Measurements from ENCODE around the gene DCPS.
"Not testable (repeated sequence)": the region's sequence is repeated elsewhere in the genome, so short reads cannot be mapped to it uniquely, and the experiment has no call there.

DCPS gene, protein sequence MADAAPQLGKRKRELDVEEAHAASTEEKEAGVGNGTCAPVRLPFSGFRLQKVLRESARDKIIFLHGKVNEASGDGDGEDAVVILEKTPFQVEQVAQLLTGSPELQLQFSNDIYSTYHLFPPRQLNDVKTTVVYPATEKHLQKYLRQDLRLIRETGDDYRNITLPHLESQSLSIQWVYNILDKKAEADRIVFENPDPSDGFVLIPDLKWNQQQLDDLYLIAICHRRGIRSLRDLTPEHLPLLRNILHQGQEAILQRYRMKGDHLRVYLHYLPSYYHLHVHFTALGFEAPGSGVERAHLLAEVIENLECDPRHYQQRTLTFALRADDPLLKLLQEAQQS

DNA sequence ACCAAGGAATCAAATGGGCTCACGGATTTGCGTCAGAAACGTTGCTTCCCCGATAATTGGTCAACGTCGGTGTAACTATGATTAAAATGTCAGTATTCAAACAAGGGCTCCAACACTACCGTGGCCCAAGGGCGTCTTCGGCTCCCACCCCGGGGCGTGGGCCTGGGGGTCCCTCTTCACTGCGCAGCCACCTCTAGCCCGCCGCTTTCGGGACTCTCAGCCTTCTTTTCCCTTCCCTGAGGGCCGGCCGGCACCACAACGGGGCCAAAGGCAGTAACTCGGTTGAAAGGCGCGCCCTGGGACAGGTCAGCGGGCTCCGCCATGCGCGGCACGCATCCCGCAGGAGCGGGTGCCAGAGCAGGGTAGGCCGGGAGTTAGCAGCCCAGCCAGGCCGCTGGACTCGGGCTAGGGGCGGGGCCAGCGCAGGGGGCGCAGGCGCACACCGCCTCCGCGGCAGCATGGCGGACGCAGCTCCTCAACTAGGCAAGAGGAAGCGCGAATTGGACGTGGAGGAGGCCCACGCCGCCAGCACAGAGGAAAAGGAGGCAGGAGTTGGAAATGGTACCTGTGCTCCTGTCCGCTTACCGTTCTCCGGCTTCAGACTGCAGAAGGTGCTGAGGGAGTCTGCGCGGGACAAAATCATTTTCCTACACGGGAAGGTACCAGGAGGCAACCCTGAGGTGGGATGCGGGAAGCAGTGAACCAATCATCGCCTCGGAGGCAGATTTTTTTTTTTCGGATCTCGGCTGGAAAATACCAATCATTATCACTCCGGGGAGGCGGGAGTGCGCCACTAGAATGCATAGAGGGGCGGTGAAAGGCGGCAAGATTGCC is at the start of gene DCPS:
DCPS (plus strand) TSS at position 438 of the 834 bp plus-strand sequence; CDS start at position 459, 21 bp downstream.
- peak; percentile 92 for DNase-seq

DNA sequence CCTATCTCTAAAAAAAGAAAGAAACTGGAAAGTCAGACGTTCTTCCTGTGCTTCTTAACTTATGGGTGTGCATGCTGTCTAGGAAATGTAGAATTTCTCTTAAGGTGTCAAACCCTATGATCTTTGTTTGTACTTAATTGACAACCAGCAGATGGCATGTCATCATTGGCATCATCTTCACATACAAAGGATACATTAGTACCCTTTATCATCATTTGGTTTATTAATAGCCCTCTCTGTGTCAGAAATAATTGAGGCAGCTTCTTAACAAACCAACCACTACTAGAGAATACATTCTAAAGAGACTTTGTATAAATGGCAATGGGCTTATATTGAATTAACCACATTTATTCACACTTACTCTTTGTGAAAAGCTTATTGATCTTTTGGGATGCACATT is 49.0 kb upstream of the DCPS start:
- no peak for DNase-seq

DNA sequence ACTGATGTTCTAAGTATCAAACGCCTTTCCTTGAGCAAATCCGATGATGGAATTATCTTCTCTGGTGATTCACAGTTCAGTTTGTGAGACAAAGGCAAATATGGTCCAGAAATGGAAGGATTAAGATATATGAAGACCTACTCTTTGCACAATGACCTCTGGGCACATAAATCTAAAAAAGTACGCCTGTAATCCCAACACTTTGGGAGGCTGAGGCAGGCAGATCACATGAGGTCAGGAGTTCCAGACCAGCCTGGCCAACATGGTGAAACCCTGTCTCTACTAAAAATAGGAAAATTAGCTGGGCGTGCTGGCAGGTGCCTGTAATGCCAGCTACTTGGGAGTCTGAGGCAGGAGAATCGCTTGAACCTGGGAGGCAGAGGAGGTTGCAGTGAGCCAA is 48.4 kb upstream of the DCPS start:
- not testable (repeated sequence) for DNase-seq

- DNase-seq = no peak
Measured at GRCh38 chr11:126256216-126256615, 47.6 kb upstream of the DCPS start.

GRCh38 chr11:126257144-126257543 is 46.7 kb upstream of the DCPS start:
- no peak for DNase-seq

DNA sequence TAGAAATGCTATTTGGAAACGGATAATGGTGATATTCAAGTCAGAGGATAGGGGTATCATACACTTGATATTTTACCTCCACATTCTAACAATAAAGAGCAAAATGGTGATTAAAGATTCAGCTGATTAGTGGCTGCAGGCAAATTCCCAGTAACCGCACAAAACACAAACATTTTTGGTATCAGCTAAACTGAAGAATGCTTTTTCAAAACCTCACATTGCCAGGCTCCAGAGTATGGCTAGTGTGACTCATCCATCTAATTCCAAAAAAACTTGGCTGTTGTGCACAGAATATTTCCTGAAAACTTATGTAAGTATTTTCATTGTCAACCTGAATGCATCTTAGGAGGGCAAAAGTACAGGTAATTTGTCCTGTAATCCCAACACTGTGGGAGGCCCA is 46.1 kb upstream of the DCPS start:
- no peak for DNase-seq

DNA sequence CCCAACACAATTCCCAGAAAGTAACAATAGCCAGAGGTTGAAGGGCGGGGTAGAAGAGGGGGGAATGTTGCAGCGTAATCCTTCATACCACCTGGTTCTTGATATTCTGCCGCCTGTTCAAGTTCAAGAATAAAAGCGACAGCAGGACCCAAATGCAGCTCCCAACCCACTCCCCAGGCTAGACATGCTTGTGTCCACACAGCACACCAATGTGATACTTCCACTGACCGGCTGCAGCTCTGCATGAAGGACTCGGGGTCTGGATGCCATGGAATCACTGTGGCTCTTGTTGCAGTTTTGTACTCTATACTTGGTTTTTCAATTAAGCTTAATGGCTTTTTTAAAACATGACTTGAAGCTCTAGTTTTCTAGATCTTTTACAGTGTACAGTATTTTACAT is 41.6 kb upstream of the DCPS start:
- no peak for DNase-seq

DNA sequence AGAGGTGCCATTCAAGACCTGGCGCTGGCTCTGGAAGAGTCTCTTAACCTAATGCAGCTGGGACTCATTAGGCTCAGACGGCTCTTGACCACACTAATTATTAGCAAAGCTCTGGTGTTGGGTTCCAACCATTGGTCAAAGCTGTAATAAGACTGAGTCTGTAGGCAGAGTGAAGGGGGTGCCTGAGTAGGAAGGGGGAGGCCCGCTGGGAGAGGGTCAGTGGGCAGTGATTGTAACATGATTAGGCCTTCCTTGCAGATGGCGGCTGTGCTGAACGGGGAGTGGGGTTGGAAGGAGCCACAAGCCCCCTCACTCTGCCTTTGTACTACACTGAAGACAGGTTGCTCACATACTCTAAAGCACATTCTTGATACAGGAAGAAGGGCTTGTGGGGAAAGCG is 40.4 kb upstream of the DCPS start:
- no peak for DNase-seq

GRCh38 chr11:126265811-126266210 is 38.0 kb upstream of the DCPS start:
- DNase-seq = no peak

GRCh38 chr11:126267650-126268049 is 36.2 kb upstream of the DCPS start:
- DNase-seq = no peak

DNA sequence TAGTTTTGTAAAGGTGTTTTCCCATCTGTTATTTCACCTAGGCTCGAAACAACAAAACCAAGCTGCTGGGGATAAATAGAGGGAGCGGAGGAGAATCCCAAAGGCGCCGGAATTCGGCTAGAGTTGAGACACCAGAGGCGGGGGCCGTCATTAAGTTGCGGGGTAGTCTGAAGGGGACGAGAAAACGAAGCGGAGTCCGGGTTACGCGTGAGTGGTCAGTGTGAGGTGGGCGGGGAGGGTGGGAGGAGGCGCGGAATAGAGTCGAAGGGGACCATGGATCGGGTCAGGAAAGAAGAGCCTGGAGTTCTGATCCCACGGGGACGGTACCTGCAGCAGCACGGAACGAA is 35.5 kb upstream of the DCPS start:
- DNase-seq = no peak

DNA sequence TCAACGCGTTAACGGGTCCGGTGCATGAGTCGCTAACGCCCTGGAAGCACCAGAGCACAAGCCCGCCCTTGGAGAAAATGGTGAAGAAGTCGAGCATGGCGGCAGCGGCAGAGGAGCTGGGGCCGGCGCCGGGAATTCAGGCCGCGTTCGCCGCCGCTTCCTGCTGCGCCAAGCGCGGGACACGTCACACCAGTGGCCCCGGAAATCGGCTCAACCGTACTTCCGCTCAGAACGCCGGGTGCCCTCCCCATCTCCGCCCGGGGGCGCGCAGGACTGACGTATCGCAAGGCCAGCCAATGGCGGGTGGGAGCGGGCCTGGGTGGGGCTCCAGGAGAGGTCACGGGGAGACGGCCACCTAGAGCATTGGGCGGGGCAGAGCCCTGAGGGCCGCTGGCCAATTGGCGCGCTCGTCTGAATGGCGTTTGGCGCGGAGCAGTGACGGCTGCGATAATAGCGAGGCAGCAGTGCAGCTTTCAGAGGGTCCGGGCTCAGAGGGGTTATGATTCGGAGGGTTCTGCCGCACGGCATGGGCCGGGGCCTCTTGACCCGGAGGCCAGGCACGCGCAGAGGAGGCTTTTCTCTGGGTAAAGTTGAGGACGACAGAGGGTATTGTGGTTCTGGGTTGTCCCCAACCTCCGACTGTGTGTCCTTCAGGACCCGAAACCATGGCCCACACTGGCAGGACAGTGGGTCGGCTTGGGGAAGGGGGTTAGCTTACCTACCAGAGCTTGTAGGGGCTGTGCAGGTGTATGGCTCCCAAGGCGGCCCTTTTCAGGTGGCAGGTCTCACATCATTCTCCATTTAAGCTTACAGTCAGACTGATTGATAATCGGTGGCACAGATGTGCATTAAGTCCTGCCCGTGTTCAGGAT is 34.9 kb upstream of the DCPS start, which contains the start of the genes FOXRED1 and SRPRA:
FOXRED1 (plus strand) TSS at position 447 of the 872 bp plus-strand sequence; CDS start at position 500, 53 bp downstream.
SRPRA (minus strand) TSS at position 188 of the 872 bp plus-strand sequence; CDS start at position 97, 91 bp downstream.
- DNase-seq = peak; percentile 93

- no peak for DNase-seq
Measured at GRCh38 chr11:126277322-126277721, 26.5 kb upstream of the DCPS start.

DNA sequence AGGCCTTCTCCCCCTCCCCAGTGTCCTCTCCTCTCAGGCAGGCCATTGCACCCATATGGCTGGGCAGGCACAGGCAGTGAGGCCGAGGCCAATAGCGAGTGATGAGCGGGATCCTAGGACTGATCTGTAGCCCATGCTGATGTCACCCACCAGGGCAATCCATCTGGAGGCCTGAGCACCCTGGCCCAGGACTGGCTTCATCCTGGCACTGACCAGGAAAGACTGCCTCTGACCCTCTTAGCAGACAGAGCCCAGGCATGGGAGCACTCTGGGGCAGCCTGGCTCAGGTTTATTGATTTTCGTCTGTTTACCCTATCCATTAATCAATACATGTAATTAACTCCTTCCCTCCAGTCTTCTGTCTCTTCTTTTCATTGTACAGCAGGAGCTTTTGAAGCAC is 26.1 kb upstream of the DCPS start:
- no peak for DNase-seq

DNA sequence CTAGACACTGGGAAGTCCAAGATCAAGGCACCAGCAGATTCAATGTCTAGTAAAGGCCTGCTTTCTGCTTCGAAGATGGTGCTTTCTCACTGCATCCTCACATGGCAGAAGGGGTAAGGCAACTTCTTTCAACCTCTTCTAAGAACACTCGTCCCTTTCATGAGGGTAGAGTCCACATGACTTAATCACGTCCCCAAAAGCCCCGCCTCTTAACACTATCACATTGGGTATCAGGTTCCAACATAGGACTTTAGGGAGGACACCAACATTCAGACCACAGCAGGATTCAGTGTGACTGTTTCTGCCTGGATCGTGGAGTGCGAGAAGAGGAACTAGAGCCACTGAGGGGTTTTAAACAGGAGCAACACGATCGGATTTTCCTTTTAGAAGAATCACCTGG is 24.7 kb upstream of the DCPS start:
- no peak for DNase-seq

GRCh38 chr11:126280595-126280994 is 23.3 kb upstream of the DCPS start:
- DNase-seq = no peak

GRCh38 chr11:126281245-126281644 is 22.6 kb upstream of the DCPS start:
- DNase-seq = no peak

DNA sequence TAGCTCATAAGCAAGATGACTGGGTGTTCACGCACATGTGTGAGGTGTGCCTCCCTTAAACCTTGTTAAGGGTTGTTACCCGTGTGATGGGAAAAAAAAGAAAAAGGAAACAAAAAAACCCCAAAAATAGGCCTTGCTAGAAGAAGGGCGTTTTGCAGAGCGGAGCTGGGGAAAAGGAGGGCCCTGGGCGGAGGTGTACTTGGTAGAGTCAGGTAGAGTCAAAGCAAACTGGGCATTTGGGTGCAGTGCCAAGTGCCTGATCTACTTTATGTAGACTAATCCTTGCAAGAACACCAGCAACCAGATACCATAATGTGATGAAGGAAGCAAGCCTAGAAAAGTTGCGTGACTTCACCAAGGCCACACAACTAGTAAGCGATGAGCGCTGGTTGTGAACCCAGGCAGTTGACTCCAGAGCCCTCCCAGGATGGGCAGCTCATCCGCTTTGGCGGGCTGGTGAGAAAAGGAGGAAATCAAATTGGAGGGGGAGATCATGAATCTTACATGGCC is 22.1 kb upstream of the DCPS start:
- DNase-seq = no peak

DNA sequence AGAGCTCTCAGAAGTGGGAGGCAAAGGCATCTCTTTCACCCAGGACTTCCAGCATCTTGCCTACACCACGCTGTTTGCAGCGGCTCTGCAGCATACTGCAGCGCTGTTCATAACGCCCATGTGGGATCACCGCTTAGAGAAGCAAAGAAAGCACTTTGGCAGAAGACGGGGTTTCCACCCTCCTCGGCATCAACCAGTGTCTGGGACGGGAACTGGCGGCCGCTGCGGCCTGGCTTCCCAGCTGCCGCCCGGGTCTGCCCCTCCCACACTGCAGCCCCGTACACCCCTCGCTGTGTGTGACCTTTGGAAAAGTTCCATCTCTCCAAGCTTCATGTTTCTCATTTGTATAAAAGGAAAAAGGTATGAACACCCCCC is 21.5 kb upstream of the DCPS start:
- DNase-seq = peak; percentile 13

DNA sequence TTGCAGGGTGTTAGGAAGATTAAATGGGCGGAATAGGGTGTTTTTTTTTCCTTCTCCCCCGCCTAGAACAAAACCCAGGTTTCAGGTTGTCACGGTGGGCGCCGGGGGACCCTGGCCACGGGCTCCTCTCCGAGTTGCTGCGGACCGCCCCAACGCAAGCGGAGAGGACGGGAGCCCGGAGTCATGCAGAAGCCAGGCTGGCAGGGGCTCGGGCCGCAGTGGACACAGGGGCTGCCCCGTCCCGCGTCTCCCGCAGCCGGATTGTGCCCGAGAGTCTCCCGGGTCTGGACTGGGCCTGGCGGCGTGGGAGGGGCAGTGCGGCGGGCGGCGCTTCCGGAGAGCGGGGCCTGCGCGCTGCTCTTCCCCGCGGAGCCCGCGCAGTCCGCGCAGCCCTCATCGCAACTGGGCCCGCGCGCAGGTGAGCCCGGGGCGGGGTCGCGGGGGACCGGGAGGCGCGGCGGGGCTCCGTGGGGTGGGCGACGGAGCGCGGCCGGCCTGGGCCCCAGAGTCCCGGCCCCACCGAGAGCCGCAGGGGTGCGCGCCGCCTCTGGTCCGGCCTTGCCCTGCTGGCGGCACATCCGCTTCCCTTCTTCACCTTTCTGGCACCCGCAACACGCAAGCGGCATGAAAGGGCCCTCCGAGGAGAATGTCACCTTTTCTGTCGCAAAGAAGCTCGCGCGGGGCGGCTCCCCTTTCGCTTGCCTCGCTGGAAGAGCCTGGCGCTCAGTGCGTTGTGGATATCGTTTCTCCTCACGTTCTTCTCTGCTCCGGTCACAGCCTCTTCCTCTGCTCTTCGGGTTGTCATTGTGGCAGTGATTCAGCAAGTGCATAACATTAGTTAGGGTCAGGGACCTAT is 20.9 kb upstream of the DCPS start, which contains the start of gene TIRAP:
TIRAP (plus strand) TSS at position 358 of the 856 bp plus-strand sequence. CDS start 7,802 bp downstream, outside the sequence.
- peak; percentile 62 for DNase-seq

DNA sequence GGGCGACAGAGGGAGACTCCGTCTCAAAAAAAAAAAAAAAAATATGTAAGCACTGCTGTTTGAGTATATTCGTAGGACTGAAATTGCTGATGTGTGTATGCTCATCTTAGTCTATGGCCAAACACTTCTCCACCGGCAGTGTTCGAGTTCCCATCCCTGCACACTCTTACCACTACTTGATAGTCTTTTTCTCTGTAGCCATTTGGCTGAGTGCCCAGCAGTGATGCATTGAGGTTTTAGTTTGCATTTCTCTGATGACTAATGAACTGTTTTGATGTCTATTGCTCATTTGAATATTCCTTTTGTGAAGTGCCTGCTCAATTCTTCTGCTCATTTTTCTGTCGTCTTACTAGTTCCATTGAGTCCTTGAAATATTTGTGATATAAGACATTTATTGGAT is 19.0 kb upstream of the DCPS start:
- DNase-seq = no peak

DNA sequence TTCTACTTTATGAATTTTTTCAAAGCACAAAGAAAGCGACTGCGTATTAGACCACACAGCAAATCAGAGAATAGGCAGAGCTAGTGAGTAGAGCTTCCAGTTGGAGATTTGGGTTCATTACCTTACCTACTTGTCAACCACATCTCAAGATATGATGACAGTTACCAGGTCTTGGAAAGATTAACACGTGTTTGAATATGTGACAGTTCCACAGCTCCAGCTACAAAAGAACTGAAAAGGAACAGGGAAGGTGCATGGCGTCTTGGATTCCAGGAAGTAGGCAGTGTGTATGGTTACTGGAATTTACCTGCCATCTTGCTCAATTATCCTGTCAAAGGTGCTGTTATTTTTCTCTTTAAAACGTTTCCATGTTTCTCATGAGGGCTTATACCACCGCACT is 15.6 kb upstream of the DCPS start:
- no peak for DNase-seq

Data from NCI-H2227 treated with DMSO at 0.1 percent for 48 hours (cell line).